Esophagus muscularis mucosa (tissue), 3 donors: Measurements from ENCODE around the gene PPP1R12C.

Experiments used
- CTCF ChIP-seq, 3 experiments: fragments of 200-600 bp in 2 of 3; fragments of 450-650 bp in 1 of 3; sonication (generic) in 2 of 3; IDR thresholded peaks; one replicate each; pipeline ENCODE4 v1.5.1; 2017 to 2019; ENCODE audit warnings: antibody characterized with exemption in 3 of 3, mild to moderate bottlenecking in 2 of 3, moderate library complexity in 1 of 3
- POLR2A ChIP-seq: fragments of 450-650 bp; IDR thresholded peaks from one replicate; pipeline ENCODE4 v1.6.1; 2017; ENCODE audit warnings: antibody characterized with exemption, moderate library complexity, mild to moderate bottlenecking, low read depth

GRCh38 chr19:55157064-55157908 is 39.8 kb upstream of the PPP1R12C start, which contains the start of gene TNNI3:
- TF ChIP-seq CTCF (IDR thresholded peaks at IDR 0.05) (no peak), POLR2A (no peak)
